GM21381 (cell line): Measurements from ENCODE around the gene ZBED5.
"Not testable (repeated sequence)": the region's sequence is repeated elsewhere in the genome, so short reads cannot be mapped to it uniquely, and the experiment has no call there.

ENCODE experiments used
- ATAC-seq: cut with Tn5 transposase; IDR thresholded peaks from one replicate; pipeline ENCODE4 v1.9.1; 2021; ENCODE audit warnings: mild to moderate bottlenecking, moderate library complexity; ENCODE audit not compliant: unreplicated experiment

ZBED5 gene

GRCh38 chr11:10857709-10858438 lies at the start of gene ZBED5:
Gene ZBED5 (minus strand): TSS chr11:10858053. CDS start chr11:10854945, 3,108 bp downstream.
- ATAC-seq = peak; percentile 91

GRCh38 chr11:10906521-10906920 lies 48.7 kb upstream of the ZBED5 start:
- ATAC-seq = no peak

- no peak for ATAC-seq
These were observed 44.6 kb upstream of the ZBED5 start for GRCh38 chr11:10902301-10903063.

GRCh38 chr11:10900681-10901415 lies 43.0 kb upstream of the ZBED5 start:
- ATAC-seq = no peak

GRCh38 chr11:10899121-10899830 lies 41.4 kb upstream of the ZBED5 start:
- ATAC-seq = no peak

GRCh38 chr11:10898763-10899025 lies 40.8 kb upstream of the ZBED5 start:
- no peak for ATAC-seq

GRCh38 chr11:10898003-10898762 lies 40.3 kb upstream of the ZBED5 start:
- ATAC-seq = no peak

- ATAC-seq = no peak
These were observed 39.3 kb upstream of the ZBED5 start for GRCh38 chr11:10897150-10897549.

GRCh38 chr11:10896493-10896892 lies 38.6 kb upstream of the ZBED5 start:
- no peak for ATAC-seq

GRCh38 chr11:10895285-10895684 lies 37.4 kb upstream of the ZBED5 start:
- no peak for ATAC-seq

GRCh38 chr11:10894666-10895065 lies 36.8 kb upstream of the ZBED5 start:
- no peak for ATAC-seq

GRCh38 chr11:10893714-10894151 lies 35.9 kb upstream of the ZBED5 start:
- ATAC-seq = no peak

- ATAC-seq = no peak
These were observed 34.4 kb upstream of the ZBED5 start for GRCh38 chr11:10892250-10892649.

- ATAC-seq = no peak
These were observed 33.4 kb upstream of the ZBED5 start for GRCh38 chr11:10891151-10891720.

GRCh38 chr11:10890083-10890482 lies 32.2 kb upstream of the ZBED5 start:
- not testable (repeated sequence) for ATAC-seq

GRCh38 chr11:10887307-10887706 lies 29.5 kb upstream of the ZBED5 start:
- ATAC-seq = no peak

- ATAC-seq = no peak
These were observed 28.9 kb upstream of the ZBED5 start for GRCh38 chr11:10886652-10887250.

- ATAC-seq = no peak
These were observed 28.0 kb upstream of the ZBED5 start for GRCh38 chr11:10885703-10886363.

- not testable (repeated sequence) for ATAC-seq
These were observed 26.4 kb upstream of the ZBED5 start for GRCh38 chr11:10884292-10884691.
